ENCODE data around the gene TGFBR3L. TPM values are rescaled to one million over a fixed set of nuclear protein-coding genes. Genes with fewer than 3 reads are reported as not detected.
"Not testable (repeated sequence)": the region's sequence is repeated elsewhere in the genome, so short reads cannot be mapped to it uniquely, and the experiment has no call there.

TGFBR3L gene
- polyA plus RNA-seq, 1 donor from 2014 or later, result not detected

DNA sequence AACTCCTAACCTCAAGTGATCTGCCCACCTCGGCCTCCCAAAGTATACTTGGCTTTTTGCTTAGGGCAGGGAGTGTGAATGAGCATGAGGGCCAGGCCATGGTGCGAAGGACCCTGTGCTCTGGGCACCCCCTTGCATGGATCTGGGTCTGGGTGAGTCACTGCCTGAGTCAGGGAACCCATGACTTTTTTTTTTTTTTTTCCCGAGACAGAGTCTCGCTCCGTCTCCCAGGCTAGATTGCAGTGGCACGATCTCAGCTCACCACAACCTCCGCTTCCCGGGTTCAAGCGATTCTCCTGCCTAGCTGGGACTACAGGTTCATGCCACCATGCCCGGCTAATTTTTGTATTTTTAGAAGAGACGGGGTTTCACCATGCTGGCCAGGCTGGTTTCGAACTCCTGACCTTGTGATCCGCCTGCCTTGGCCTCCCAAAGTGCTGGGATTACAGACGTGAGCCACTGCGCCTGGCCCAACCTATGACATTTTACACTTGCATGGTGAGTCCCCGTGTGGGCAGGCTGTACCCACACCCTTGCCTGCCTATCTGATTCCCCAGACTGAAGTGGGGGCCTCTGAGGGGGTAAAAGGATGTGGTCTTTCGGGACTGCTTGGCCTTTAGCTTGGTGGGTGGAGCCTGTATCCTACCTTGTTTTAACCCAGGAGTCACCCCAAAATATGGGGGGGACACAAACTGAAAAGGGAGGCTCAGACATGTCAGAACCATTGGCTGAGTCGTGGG lies 21.1 kb upstream of the TGFBR3L start:
- H3K27ac Mint-ChIP-seq, H3K9me3 Mint-ChIP-seq: not testable (repeated sequence)

DNA sequence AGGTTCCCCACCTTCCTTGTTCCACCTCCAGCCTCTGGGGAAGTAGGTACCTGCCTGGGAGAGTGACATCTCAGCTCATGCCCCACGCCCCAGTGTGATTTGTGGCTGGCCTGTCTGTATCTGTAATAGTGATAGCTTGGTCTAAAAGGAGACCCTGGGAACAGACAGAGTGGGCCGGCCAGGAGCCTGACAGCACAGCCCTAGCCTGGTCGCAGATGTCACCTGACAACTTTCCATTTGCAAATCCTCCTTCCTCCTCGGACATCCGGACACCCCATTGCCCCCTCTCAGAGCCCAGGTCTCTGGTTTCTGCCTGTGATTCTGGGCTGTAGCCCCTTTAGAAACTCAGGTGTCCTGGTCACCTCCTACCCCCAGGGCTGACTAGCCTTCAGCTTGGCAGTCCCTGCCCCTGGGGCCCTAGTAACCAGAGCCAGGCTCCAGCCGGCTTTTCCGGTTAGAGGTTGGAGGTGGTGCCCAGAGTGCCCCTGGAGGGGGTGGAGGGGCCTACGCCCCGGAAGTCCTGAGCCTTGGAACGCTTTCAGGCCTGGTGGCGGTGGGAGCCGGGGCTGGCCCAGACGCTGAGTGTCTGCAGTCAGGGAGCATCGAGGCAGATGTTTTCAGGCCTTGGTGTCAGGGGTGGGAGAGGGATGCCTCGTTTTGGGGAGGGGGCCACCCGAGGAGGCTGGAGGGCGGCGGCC lies 19.9 kb upstream of the TGFBR3L start:
- Mint-ChIP-seq H3K9me3 (no peaks in the 10 kb centered on the region), H3K36me3 (no peaks in the 10 kb centered on the region), H3K4me3 (no peak overlapping the region), H3K27ac (no peak overlapping the region), H3K4me1 (no peaks in the 10 kb centered on the region), H3K27me3 (peaks cover 14% of the 10 kb centered on the region)

More for the DNA sequence above, 21.1 kb upstream of the TGFBR3L start:
- not testable (repeated sequence) for H3K4me1 Mint-ChIP-seq, H3K36me3 Mint-ChIP-seq, H3K4me3 Mint-ChIP-seq
- H3K27me3 Mint-ChIP-seq, result peaks cover 19% of the 10 kb centered on the region

DNA sequence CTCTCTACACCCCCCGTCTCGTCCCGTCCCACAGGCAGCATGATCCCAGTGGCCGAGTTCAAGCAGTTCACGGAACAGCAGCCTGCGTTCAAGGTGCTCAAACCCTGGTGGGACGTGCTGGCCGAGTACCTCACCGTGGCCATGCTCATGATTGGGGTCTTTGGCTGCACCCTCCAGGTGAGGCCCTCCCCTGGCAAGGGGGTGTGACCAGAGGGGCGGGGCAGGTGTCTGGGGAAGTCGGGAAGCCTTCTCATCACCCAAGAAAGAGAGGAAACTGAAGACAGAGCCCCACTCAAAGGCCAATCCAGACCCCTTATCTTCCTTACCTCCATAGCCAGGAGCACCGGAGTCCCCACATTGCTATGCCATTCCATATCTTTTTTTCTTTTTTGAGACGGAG lies 19.1 kb upstream of the TGFBR3L start:
- Mint-ChIP-seq H3K9me3 (no peaks in the 10 kb centered on the region), H3K4me3 (no peak overlapping the region), H3K27ac (no peak overlapping the region), H3K36me3 (no peaks in the 10 kb centered on the region), H3K27me3 (peaks cover 14% of the 10 kb centered on the region), H3K4me1 (no peaks in the 10 kb centered on the region)

GRCh38 chr19:7897292-7897691 lies 17.3 kb upstream of the TGFBR3L start:
- peaks cover 12% of the 10 kb centered on the region for H3K27me3 Mint-ChIP-seq
- no peaks in the 10 kb centered on the region for H3K9me3 Mint-ChIP-seq
- no peaks in the 10 kb centered on the region for H3K36me3 Mint-ChIP-seq
- no peaks in the 10 kb centered on the region for H3K4me1 Mint-ChIP-seq
- H3K27ac Mint-ChIP-seq, result no peak overlapping the region
- no peak overlapping the region for H3K4me3 Mint-ChIP-seq

DNA sequence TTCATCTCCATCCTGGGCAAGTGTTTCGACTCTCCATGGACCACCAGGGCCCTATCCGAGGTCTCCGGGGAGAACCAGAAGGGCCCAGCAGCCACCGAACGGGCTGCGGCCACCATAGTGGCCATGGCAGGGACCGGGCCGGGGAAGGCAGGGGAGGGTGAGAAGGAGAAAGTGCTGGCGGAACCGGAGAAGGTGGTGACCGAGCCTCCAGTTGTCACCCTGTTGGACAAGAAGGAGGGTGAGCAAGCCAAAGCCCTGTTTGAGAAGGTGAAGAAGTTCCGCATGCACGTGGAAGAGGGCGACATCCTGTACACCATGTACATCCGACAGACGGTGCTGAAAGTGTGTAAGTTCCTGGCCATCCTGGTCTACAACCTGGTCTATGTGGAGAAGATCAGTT lies 15.7 kb upstream of the TGFBR3L start:
- no peak overlapping the region for H3K27ac Mint-ChIP-seq
- no peak overlapping the region for H3K4me3 Mint-ChIP-seq

DNA sequence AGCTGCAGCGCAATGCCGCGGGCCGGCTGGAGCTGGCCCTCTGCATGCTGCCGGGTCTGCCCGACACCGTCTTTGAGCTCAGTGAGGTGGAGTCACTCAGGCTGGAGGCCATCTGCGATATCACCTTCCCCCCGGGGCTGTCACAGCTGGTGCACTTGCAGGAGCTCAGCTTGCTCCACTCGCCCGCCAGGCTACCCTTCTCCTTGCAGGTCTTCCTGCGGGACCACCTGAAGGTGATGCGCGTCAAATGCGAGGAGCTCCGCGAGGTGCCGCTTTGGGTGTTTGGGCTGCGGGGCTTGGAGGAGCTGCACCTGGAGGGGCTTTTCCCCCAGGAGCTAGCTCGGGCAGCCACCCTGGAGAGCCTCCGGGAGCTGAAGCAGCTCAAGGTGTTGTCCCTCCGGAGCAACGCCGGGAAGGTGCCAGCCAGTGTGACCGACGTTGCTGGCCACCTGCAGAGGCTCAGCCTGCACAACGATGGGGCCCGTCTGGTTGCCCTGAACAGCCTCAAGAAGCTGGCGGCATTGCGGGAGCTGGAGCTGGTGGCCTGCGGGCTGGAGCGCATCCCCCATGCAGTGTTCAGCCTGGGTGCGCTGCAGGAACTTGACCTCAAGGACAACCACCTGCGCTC lies 14.8 kb upstream of the TGFBR3L start:
- Mint-ChIP-seq H3K9me3 (no peaks in the 10 kb centered on the region), H3K4me3 (no peak overlapping the region), H3K36me3 (no peaks in the 10 kb centered on the region), H3K27me3 (peaks cover 3% of the 10 kb centered on the region), H3K4me1 (peaks cover 7 to 11% (median 10%) of the 10 kb centered on the region in 3 donors), H3K27ac (no peak overlapping the region)

More for the DNA sequence above, 15.7 kb upstream of the TGFBR3L start:
- peaks cover 4 to 7% (median 5%) of the 10 kb centered on the region in 3 donors for H3K4me1 Mint-ChIP-seq
- no peaks in the 10 kb centered on the region for H3K36me3 Mint-ChIP-seq
- H3K27me3 Mint-ChIP-seq, result peaks cover 9% of the 10 kb centered on the region
- H3K9me3 Mint-ChIP-seq, result no peaks in the 10 kb centered on the region

DNA sequence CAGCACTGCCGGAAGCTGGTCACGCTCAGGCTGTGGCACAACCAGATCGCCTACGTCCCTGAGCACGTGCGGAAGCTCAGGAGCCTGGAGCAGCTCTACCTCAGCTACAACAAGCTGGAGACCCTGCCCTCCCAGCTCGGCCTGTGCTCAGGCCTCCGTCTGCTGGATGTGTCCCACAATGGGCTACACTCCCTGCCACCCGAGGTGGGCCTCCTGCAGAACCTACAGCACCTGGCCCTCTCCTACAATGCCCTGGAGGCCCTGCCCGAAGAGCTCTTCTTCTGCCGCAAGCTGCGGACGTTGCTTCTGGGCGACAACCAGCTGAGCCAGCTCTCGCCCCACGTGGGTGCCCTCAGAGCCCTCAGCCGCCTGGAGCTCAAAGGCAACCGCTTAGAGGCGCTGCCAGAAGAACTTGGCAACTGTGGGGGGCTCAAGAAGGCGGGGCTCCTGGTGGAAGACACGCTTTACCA lies 14.2 kb upstream of the TGFBR3L start:
- no peaks in the 10 kb centered on the region for H3K36me3 Mint-ChIP-seq
- no peaks in the 10 kb centered on the region for H3K27me3 Mint-ChIP-seq
- H3K4me1 Mint-ChIP-seq, result peaks cover 11 to 13% (median 13%) of the 10 kb centered on the region in 3 donors
- peak overlapping the region in 1 of 4 donors; percentile 48 for H3K4me3 Mint-ChIP-seq
- H3K27ac Mint-ChIP-seq, result peak overlapping the region in 1 of 3 donors; percentile 97
- no peaks in the 10 kb centered on the region for H3K9me3 Mint-ChIP-seq

GRCh38 chr19:7900931-7901330 lies 13.7 kb upstream of the TGFBR3L start:
- peak overlapping the region in 1 of 3 donors; percentile 97 for H3K27ac Mint-ChIP-seq
- peak overlapping the region in 1 of 4 donors; percentile 48 for H3K4me3 Mint-ChIP-seq

DNA sequence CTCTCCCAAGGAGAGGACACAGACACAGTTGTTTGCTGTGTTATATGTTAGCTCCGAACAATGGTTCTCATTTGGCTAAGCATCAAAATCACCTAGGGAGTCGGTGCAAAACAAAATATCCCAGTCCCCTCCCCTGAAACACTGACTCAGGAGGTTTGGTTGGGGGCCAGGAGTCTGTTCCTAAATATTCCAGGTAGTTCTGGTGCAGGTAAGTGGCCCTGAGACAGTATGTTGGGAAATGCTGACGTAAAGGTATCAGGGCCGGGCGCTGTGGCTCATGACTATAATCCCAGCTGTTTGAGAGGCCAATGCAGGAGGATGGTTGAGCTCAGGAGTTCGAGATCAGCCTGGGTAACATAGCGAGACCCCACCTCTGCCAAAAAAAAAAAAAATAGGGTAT lies 13.3 kb upstream of the TGFBR3L start:
- Mint-ChIP-seq H3K27me3 (no peaks in the 10 kb centered on the region), H3K4me3 (peak overlapping the region in 1 of 4 donors; percentile 86), H3K9me3 (no peaks in the 10 kb centered on the region), H3K27ac (peak overlapping the region in 2 of 3 donors; percentile 81 to 97), H3K4me1 (peaks cover 13 to 15% (median 13%) of the 10 kb centered on the region in 3 donors), H3K36me3 (no peaks in the 10 kb centered on the region)

More at GRCh38 chr19:7900931-7901330, 13.7 kb upstream of the TGFBR3L start:
- Mint-ChIP-seq H3K4me1 (peaks cover 13 to 15% (median 13%) of the 10 kb centered on the region in 3 donors), H3K27me3 (no peaks in the 10 kb centered on the region), H3K36me3 (no peaks in the 10 kb centered on the region), H3K9me3 (no peaks in the 10 kb centered on the region)

GRCh38 chr19:7902796-7903243 lies 11.8 kb upstream of the TGFBR3L start:
- Mint-ChIP-seq H3K27me3 (no peaks in the 10 kb centered on the region), H3K36me3 (no peaks in the 10 kb centered on the region), H3K4me1 (peaks cover 13 to 15% (median 13%) of the 10 kb centered on the region in 3 donors), H3K4me3 (peak overlapping the region; percentile 84 to 95 (median 90)), H3K27ac (peak overlapping the region; percentile 97 to 99 (median 98)), H3K9me3 (no peaks in the 10 kb centered on the region)

- peak within 1 kb of the TSS; percentile 97 to 99 (median 98) for H3K27ac Mint-ChIP-seq
- no peaks in the 10 kb centered on the region for H3K27me3 Mint-ChIP-seq
- H3K36me3 Mint-ChIP-seq, result no peaks in the 10 kb centered on the region
- no peaks in the 10 kb centered on the region for H3K9me3 Mint-ChIP-seq
- H3K4me3 Mint-ChIP-seq, result peak within 1 kb of the TSS; percentile 85 to 95 (median 90)
- peaks cover 13 to 15% (median 13%) of the 10 kb centered on the region in 3 donors for H3K4me1 Mint-ChIP-seq
These were observed 11.2 kb upstream of the TGFBR3L start, which contains the start of gene MAP2K7 for GRCh38 chr19:7903244-7904073. MAP2K7 (plus strand) TSS chr19:7903877; CDS start chr19:7903945, 68 bp downstream.

- Mint-ChIP-seq H3K27me3 (no peaks in the 10 kb centered on the region), H3K4me3 (peak overlapping the region; percentile 85 to 94 (median 90)), H3K4me1 (peaks cover 13 to 15% (median 13%) of the 10 kb centered on the region in 3 donors), H3K27ac (peak overlapping the region; percentile 89 to 98 (median 97)), H3K9me3 (no peaks in the 10 kb centered on the region), H3K36me3 (no peaks in the 10 kb centered on the region)
These were observed 10.3 kb upstream of the TGFBR3L start for GRCh38 chr19:7904074-7905020.

- H3K36me3 Mint-ChIP-seq, result no peaks in the 10 kb centered on the region
- no peaks in the 10 kb centered on the region for H3K9me3 Mint-ChIP-seq
- peak overlapping the region; percentile 85 to 94 (median 90) for H3K4me3 Mint-ChIP-seq
- peaks cover 13 to 15% (median 13%) of the 10 kb centered on the region in 3 donors for H3K4me1 Mint-ChIP-seq
- peak overlapping the region; percentile 79 to 97 (median 89) for H3K27ac Mint-ChIP-seq
- H3K27me3 Mint-ChIP-seq, result no peaks in the 10 kb centered on the region
These were observed 9.4 kb upstream of the TGFBR3L start for GRCh38 chr19:7905268-7905667.
